Islet precursor cell (in vitro differentiated cells): ENCODE data around the gene SPATA46.
"Not testable (repeated sequence)": the region's sequence is repeated elsewhere in the genome, so short reads cannot be mapped to it uniquely, and the experiment has no call there.

Source experiments
- DNase-seq: peaks from one replicate; pipeline ENCODE4 v3.0.0-alpha.2; 2018

Gene SPATA46, protein sequence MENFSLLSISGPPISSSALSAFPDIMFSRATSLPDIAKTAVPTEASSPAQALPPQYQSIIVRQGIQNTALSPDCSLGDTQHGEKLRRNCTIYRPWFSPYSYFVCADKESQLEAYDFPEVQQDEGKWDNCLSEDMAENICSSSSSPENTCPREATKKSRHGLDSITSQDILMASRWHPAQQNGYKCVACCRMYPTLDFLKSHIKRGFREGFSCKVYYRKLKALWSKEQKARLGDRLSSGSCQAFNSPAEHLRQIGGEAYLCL

GRCh38 chr1:162376691-162377090 lies at the start of gene SPATA46:
SPATA46 (minus strand) TSS chr1:162376854; CDS start chr1:162376790, 64 bp downstream.
- no peak for DNase-seq

GRCh38 chr1:162422662-162423375 lies 46.2 kb upstream of the SPATA46 start:
- DNase-seq, result no peak

GRCh38 chr1:162421258-162422164 lies 44.9 kb upstream of the SPATA46 start:
- DNase-seq, result no peak

GRCh38 chr1:162420120-162420519 lies 43.5 kb upstream of the SPATA46 start:
- no peak for DNase-seq

- not testable (repeated sequence) for DNase-seq
These were observed 42.8 kb upstream of the SPATA46 start for GRCh38 chr1:162419450-162419931.

DNA sequence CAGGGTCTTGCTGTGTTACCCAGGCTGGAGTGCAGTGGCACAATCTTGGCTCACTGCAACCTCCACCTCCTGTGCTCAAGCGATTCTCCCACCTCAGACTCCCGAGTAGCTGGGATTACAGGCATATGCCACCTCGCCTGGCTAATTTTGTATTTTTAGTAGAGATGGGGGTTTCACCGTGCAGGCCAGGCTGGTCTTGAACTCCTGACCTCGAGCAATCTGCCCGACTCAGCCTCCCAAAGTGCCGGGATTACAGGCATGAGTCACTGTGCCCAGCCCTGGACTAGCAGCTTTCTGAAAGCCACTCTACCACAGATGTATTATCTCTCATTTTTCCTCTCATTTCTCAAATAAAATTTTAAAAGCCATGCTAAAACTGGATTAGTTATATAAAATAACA lies 41.9 kb upstream of the SPATA46 start:
- not testable (repeated sequence) for DNase-seq

DNA sequence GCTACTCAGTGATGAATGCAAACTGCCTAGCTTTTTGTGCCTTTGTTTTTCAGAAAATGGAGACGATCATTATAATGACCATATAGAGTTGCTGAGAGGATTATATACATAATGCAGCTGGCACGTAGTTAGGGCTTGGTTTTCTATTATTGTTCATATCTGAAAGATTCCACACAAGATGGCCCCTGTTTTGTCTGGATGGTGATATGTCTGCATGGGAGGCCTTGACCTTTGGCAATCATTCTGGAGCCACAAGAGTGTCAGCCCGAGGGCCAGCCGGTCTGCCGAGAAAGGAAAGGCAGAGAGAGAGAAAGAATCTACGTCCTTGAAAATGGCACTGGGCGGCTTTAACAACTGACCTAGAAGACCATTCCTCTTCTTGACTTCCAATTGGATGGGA lies 41.0 kb upstream of the SPATA46 start:
- DNase-seq, result no peak

GRCh38 chr1:162416909-162417308 lies 40.3 kb upstream of the SPATA46 start:
- no peak for DNase-seq

DNA sequence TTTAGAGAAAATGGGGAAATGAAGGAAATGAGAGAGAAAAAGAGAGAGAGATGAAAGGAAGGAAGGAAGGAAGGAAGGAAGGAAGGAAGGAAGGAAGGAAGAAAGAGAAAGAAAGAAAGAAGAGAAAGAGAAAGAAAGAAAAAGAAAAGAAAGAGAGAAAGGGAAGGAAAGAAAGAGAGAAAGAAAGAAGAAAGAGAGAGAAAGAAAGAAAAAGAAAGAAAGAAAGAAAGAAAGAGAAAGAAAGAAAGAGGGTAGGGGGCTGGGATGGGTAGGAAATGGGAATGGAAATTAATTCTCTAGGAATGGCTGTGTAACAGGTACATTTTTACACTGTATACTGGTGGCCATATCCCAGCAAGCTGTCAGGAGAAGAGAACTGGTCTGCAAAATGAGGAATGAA lies 39.6 kb upstream of the SPATA46 start:
- DNase-seq, result no peak

GRCh38 chr1:162412002-162412401 lies 35.3 kb upstream of the SPATA46 start, which contains the start of gene SH2D1B:
SH2D1B (minus strand) TSS chr1:162412136; CDS start chr1:162412016, 120 bp downstream.
- DNase-seq, result no peak

- no peak for DNase-seq
These were observed 30.9 kb upstream of the SPATA46 start for GRCh38 chr1:162407539-162407938.

DNA sequence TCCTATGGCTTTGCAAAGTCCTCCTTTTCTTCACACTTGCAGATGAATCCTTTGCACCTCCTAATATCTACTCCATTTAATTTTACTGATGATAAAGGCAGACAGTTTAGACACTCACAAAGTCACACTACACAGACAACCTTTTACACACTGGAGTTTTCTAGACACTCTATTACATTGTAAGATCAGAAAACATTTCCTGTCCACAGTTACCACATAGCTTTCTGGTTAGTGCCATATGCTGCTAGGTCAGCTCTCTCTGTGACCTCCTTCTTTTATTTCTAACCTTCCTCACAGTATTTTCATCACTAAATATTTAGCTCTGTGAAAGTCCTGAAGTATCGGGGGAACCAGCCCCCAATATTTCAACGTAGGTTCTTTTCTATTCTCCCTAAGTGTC lies 30.2 kb upstream of the SPATA46 start:
- no peak for DNase-seq

DNA sequence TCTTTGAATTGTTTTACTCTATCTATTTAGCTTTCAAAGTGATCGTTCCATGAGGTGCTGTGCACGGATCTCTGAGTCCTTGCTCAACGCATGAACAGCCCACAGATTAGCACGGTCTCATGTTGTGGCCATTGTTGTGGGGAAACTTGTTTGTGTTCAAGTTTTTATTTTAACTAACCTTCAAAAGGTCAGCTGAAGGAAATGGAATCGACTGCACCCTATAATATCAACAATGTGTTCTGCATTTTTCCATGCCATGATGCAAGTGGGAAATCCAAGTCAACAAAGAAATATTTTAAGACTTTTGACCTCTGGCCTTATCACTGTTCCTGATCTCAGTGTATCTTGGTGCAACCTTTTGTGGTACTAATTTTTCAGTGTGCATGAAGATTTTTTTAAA lies 29.1 kb upstream of the SPATA46 start:
- no peak for DNase-seq

- DNase-seq, result no peak
These were observed 28.0 kb upstream of the SPATA46 start for GRCh38 chr1:162404550-162405160.

DNA sequence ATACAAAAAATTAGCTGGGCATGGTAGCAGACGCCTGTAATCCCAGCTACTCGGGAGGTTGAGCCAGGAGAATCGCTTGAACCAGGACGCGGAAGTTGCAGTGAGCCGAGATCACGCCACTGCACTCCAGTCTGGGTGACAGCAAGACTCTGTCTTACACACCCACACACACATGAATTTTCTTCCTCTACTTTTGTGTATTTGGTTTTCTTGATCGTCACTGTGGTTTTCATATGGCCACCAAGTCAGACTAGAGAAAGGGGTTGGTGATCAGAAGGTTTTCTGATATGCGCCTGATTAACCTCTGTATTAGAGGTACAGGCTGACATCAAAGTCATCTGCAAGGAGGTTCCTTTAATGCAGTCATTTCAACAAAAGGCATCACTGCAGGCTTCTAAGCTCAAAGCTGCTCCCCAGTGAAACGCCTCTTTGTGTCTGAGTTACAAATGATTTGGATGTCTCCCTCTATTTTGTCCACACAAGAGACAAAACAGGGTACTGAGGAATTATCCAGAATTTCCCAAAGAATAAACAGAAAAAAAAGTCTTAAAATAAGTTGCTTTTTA lies 24.2 kb upstream of the SPATA46 start:
- no peak for DNase-seq

DNA sequence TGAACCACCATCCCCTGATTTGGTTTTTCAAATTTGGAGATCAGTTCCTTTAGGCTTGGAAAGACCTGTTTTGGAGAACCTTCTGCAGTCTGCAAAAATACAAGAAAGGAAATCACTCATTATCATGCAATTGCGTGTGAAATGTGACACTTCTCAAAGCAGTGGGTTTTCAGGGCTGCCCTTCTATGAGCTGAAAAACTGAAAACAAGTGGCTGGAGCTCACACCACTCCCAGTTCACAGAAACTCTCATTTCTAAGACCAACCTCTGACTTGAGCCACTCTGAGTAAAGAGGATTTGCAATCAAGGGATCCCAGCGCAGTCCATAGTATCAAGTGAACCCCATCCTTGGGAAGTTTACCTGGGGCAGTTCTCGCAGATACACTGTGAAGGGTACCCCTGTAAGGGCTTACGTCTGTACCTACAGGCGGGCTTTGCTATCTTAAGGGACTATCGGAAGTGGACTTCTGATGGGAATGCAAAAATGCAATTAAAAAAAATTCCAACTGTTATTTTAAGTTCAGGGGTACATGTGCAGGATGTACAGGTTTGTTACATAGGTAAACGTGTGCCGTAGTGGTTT lies 22.4 kb upstream of the SPATA46 start:
- DNase-seq, result no peak

GRCh38 chr1:162397943-162398560 lies 21.4 kb upstream of the SPATA46 start:
- no peak for DNase-seq

DNA sequence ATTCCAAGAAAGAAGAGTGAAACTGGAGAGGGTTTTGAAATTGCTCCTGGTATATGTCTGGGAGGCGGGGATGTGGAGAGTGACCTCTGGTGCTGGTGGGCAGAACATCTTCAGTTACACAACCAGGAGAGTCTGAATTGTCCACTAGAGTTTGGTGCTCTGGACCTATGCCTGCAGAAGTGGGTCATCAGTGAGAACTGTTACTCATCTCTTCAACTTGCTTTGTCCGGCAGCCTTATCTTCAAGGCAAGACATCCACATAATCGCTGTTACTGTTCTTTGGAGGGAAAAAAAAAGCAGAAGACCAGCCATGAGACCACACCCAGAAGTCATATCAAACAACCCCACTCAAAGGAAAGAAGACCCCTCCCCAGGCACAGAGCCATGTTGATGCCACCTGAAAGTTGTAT lies 20.4 kb upstream of the SPATA46 start:
- DNase-seq, result no peak

- DNase-seq, result no peak
These were observed 19.7 kb upstream of the SPATA46 start for GRCh38 chr1:162396201-162396906.

GRCh38 chr1:162391790-162392563 lies 15.3 kb upstream of the SPATA46 start:
- DNase-seq, result peak; percentile 57
